GM18517 (cell line): ENCODE results near the gene PCSK6.
"Not testable (repeated sequence)": the region's sequence is repeated elsewhere in the genome, so short reads cannot be mapped to it uniquely, and the experiment has no call there.

ENCODE experiments used
- ATAC-seq: cut with Tn5 transposase; IDR thresholded peaks from one replicate; pipeline ENCODE4 v1.9.1; 2021; ENCODE audit warnings: mild to moderate bottlenecking, moderate library complexity; ENCODE audit not compliant: unreplicated experiment

PCSK6 gene

DNA sequence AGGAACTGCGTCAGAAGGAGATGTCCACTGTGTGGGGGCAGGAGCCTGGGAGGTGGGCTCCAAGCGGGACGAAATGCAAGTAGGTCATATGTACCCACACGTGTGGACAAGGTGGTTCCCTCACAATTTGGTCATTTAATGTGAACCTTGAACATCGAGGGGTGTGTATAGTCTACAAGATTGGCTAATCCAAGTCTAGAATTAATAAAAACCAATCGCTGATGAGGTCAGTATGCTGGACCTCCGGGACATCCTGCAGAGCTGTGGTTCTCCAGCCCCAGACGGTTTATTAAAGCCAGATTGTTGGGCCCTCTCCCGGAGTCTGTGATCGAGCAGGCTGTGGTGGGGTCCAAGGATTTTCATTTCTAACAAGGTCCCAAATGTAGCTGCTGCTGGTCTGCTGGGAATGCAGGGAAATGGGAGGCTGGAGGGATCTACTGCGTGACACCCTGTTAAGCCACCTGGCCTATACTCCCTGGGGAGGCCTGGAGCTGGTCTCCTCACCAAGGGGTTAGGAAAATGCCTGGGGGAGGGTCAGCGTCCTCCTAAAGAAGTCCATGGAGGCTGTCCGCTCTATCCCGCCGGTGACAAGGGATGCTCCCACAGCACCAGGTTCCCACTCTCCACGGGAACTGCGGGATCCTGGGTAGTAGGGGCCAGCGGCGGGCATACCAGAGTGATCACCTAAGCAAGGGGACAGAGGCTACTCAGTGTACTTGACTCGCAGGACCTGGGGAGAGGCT lies 25.1 kb downstream of the PCSK6 start:
- no peak for ATAC-seq

- ATAC-seq, result not testable (repeated sequence)
Measured at GRCh38 chr15:101463696-101464095, 25.8 kb downstream of the PCSK6 start.

GRCh38 chr15:101463270-101463669 lies 26.2 kb downstream of the PCSK6 start:
- no peak for ATAC-seq

DNA sequence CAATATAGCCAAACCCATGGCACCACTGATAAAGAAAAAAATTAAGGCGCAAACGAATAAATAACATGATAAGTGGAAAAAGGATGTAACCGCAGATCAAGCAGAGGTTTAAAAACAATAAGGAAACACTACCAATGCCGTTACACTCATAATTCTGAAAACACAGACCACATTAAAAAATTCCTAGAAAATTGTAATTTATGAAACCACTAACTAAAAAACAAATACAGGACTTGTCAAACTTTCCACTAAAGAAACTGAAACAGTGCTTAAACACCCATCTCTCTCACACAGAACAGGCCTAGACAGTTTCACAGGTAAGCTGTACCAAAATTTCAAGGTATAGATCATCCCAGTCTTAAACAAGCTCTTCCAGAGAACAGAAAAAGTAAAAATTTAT lies 28.4 kb downstream of the PCSK6 start:
- no peak for ATAC-seq

DNA sequence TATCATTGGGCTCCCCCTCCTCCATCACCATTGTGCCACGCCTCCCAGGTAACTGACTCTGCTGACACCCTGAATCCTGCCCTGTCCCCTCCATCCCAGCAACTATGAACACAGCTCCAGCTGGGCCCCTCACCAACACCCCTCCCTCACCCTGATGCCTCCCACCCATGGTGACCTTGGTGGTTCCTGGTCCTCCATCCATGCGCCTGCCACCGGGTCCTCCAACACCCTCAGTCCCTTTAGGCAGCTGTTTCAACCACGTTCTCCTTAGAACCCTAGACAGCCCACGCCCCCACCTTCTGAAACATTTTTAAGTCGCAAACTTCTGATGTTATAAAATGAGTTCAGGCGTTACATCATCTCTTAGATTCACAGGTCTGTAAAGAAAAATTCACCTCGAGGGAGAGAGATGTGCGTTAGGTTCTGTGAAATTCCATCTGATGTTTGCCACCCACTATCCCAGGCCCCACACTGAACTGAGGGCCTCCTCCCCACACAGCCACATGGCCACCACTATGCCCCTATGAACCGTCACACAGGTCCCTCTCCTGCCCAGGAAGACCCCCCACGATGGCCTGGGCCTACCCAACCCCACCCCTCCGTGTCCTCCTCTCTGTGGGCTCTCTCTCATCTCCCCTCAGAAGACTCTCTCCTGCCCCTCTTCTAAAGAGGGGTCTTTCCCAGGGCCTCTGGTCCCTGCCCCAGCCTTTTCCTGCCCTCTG lies 29.8 kb downstream of the PCSK6 start:
- no peak for ATAC-seq

DNA sequence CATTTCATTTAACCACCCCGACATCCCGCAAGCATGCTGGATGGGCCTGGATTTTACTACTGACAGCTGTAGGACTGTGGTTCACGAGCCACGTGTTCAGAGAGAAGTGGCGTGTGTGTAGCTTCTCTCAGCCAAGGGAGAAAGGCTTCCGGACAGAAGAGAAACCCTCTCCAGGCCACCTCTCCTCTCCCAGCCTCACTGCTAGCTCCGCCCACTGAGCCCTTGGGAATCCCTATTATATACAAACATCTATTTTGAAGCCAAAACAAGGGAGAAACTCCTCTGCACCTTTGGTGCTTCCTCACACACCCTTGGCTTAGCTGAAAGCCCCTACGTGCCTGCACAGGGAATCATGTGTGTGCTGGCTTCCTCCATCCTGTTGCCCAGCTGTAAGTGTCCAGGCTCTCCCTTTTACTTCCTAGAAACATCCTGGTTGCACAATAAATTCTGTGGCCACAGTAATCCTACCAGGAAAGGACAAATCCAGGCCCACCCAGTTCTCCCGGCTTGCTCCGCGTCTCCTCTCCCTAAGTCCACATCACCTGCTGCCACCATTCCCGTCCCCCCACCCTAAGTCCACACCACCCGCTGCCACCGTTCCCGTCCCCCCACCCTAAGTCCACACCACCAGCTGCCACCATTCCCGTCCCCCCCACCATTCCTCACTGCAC lies 30.5 kb downstream of the PCSK6 start:
- ATAC-seq, result no peak

DNA sequence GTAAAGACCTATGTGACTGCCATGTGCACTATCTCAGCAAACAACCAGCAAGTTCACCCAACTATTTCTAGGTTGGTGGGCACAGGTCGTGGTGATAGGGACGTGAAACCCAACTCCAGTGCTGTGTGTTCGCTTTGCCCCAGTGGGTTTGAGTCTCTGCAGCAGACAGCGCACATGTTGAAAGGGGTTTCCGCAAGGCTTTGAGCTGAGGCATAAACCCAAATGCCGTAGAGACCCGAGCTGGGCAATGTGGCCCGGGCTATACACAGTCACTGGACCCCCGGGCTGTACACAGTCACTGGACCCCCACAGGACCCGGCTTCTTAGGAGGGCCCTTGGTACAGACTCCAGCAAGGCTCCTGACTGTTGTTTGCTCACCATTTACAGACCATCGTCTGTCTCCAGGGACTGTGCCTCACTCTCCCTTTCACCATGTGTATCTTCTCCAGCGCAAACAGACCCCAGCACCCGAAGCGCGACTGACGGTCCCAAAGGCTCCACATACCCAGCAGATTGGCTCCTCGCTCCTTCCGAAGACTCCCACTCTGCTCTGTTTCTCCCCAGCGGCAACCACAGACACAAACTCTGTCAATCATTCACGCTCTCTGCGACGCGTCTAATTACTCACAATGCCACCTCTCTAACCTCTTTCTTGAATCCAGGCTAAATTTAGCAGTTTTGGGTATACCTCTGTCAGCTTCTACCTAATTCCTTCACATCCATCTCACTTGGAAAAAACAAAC lies 31.2 kb downstream of the PCSK6 start:
- no peak for ATAC-seq

GRCh38 chr15:101457696-101458095 lies 31.8 kb downstream of the PCSK6 start:
- no peak for ATAC-seq

GRCh38 chr15:101456057-101456739 lies 33.3 kb downstream of the PCSK6 start:
- ATAC-seq, result no peak

DNA sequence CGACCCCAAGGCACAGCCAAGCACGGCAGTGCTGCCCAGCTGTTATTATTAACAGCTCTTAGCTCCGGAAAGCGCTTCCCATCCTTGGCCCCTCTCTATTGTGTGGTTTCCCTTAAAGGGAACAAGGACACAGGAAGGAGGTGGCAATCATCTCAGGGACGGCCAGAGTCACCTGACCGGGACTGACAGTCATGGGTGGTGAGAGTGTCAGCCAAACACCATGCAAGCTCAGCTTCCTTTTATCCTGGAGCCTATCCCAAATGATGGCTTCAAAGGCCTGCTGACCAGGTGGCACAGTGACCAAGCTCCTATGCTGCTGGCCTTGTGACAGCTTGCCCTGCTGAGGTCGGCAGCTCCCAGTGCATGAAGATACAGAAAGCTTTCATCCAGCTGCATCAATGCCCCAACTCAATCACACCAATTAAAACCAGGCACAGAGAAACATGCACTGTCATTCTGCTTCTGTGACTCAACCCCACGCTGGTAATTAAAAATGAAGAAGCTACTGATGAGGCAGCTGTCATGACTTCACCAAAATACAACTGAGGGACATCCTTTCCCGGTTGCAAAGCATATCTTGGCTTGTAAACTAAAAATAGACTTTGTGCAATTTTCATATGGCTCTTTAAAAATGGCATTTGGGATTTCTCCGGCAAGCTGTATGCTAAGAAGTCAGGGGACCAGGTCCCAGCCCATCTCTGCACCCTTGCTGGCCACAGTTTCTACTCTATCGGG lies 34.0 kb downstream of the PCSK6 start:
- ATAC-seq, result no peak

DNA sequence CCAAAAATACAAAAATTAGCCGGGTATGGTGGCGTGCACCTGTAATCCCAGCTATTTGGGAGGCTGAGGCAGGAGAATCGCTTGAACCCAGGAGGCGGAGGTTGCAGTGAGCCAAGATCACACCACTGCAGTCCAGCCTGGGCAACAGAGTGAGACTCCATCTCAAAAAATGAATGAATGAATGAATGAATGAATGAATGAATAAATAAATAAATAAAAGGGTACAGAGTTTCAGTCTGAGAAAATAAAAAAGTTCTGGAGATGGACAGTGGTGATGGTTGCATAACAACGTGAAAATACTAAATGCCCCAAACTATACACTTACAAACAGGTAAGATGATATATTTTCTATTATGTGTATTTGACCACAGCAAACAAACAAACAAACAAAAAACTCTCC lies 34.7 kb downstream of the PCSK6 start:
- ATAC-seq, result not testable (repeated sequence)

DNA sequence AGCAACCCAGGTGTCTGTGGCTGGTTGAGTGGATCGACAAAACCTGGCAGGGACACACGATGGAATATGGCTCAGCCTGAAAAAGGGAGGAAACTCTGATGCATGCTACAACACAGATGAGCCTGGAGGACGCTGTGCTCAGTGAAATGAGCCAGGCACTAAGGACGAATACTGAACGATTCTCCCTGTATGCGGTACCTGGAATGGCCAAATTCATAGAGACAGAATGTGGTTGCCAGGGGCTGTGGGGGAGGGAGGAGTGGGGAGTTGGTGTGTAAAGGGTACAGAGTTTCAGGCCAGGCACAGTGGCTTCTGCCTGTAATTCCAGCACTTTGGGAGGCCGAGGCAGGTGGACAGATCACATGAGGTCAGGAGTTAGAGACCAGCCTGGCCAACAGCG lies 35.1 kb downstream of the PCSK6 start:
- ATAC-seq, result no peak

- no peak for ATAC-seq
Measured at GRCh38 chr15:101453123-101454120, 36.1 kb downstream of the PCSK6 start.

DNA sequence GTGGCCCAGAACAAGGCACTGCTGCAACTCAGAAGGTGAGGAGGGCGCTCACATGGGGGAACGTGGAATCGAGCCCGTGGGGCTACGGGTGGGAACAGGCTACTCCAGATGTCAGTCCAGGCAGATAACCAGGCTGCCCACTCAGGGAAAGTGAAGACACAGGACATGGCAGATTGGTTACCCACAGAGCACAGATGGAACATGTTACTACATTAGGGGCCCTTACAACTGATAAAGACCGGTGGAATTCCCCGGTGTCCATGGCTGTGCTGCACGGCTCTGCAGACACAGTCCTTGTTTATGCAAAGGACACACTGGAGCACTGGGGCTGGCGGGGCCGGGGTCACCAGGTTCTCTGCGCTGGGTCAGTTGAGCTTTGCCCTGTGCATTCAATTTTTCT lies 36.9 kb downstream of the PCSK6 start:
- no peak for ATAC-seq

DNA sequence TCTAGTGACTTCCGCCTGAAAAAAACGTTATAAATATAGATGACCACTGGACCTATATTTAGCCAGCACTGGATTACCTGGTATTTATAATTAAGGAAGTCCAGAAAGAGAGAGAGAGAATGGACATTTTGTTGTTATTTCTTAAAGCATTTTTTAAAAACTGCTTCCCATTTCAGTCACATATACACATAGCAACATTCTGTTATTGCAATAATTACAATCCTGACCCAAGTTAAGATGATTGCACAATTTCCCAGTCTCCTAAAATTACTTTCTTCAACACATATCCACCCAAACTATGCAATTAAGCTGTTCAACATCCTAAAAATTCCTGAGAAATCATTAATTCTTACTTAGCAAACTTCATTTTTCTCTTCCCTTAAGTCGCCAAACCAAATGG lies 37.7 kb downstream of the PCSK6 start:
- ATAC-seq, result no peak

DNA sequence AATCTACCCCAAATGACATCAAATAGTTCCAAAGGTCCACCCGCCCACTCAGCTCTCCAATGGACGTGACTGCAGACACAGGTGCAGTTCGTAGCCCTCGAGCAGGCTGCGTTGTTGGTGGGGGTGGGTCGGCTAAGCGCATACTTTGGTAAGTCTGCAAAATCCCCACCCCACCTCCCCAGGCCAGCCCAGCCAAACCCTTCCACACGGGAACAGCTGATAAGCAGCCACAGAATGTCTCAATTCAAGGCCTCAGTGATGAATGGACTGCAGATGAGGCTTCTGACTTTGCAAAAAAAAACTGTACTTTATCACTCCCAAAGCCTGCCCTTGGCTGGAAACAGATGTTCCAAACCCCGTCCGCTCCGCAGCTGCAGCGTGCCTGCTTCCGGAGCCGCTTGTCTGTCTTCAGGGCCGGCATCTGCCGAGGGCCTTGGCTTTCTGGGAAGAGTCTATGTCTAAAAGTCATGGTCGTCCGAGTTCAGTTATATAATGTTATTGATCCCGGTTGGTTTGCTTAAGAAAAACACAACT lies 38.2 kb downstream of the PCSK6 start:
- no peak for ATAC-seq

GRCh38 chr15:101450403-101451265 lies 38.9 kb downstream of the PCSK6 start:
- no peak for ATAC-seq
